Measurements from ENCODE around the gene OR8B12.

DNA sequence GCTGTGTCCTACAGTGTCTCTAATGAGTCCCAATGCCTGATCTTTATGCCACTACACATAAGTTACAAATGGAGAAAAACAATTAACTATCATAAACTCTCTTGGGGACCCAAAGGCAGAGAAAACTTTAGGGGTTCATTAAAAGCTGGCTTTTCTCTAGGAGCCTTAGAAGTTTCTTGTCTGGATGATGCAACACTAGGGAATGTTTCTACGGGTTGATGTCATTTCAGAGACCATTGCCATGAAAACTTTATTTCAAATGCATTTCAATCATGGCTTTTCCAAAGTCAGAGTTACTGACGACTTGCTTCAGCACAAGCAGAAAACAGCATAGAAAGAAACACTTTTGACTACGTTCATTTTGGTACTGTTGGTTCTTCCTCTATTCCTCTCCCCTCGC is 8.5 kb upstream of the OR8B12 start:
- no peak for TF ChIP-seq POLR2A (IDR thresholded peaks at IDR 0.05)
- TF ChIP-seq, protein P1, sequence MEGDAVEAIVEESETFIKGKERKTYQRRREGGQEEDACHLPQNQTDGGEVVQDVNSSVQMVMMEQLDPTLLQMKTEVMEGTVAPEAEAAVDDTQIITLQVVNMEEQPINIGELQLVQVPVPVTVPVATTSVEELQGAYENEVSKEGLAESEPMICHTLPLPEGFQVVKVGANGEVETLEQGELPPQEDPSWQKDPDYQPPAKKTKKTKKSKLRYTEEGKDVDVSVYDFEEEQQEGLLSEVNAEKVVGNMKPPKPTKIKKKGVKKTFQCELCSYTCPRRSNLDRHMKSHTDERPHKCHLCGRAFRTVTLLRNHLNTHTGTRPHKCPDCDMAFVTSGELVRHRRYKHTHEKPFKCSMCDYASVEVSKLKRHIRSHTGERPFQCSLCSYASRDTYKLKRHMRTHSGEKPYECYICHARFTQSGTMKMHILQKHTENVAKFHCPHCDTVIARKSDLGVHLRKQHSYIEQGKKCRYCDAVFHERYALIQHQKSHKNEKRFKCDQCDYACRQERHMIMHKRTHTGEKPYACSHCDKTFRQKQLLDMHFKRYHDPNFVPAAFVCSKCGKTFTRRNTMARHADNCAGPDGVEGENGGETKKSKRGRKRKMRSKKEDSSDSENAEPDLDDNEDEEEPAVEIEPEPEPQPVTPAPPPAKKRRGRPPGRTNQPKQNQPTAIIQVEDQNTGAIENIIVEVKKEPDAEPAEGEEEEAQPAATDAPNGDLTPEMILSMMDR (IDR thresholded peaks at IDR 0.05): no peak

Measured in body of pancreas (tissue), 4 donors.